Subcutaneous abdominal adipose tissue (tissue), 5 donors: ENCODE data around the gene MAGEA9B.
"Not testable (repeated sequence)": the region's sequence is repeated elsewhere in the genome, so short reads cannot be mapped to it uniquely, and the experiment has no call there.

Experiments used
- H3K27ac ChIP-seq: one replicate; pipeline ENCODE4 v1.7.0; 2013; ENCODE audit warnings: low read depth, mild to moderate bottlenecking, inconsistent platforms, low read length, moderate library complexity
- H3K27me3 ChIP-seq, 5 donors: one replicate each; pipeline ENCODE4 v1.7.0; 2013; ENCODE audit warnings: low read length in 5 of 5, inconsistent platforms in 1 of 5; ENCODE audit not compliant: control insufficient read depth in 5 of 5, insufficient read depth in 4 of 5
- H3K36me3 ChIP-seq, 5 donors: one replicate each; pipeline ENCODE4 v1.7.0; 2013; ENCODE audit warnings: low read length in 5 of 5; ENCODE audit not compliant: control insufficient read depth in 5 of 5, insufficient read depth in 5 of 5
- H3K4me1 ChIP-seq, 5 donors: one replicate each; pipeline ENCODE4 v1.7.0; 2013; ENCODE audit warnings: low read length in 5 of 5, mild to moderate bottlenecking in 3 of 5, moderate library complexity in 1 of 5; ENCODE audit not compliant: control insufficient read depth in 5 of 5, insufficient read depth in 5 of 5
- H3K4me3 ChIP-seq, 5 donors: one replicate each; pipeline ENCODE4 v1.7.0; 2013; ENCODE audit warnings: low read length in 5 of 5, low read depth in 1 of 5
- H3K9ac ChIP-seq, 5 donors: one replicate each; pipeline ENCODE4 v1.7.0; 2013; ENCODE audit warnings: low read length in 5 of 5, mild to moderate bottlenecking in 4 of 5, moderate library complexity in 3 of 5
- H3K9me3 ChIP-seq, 5 donors: one replicate each; pipeline ENCODE4 v1.7.0; 2013; ENCODE audit warnings: low read length in 5 of 5; ENCODE audit not compliant: control insufficient read depth in 5 of 5
- donor health status: healthy.
- donor health status: healthy.
- donor health status: healthy.
- donor health status: healthy.
- donor health status: healthy.

The MAGEA9B gene

DNA sequence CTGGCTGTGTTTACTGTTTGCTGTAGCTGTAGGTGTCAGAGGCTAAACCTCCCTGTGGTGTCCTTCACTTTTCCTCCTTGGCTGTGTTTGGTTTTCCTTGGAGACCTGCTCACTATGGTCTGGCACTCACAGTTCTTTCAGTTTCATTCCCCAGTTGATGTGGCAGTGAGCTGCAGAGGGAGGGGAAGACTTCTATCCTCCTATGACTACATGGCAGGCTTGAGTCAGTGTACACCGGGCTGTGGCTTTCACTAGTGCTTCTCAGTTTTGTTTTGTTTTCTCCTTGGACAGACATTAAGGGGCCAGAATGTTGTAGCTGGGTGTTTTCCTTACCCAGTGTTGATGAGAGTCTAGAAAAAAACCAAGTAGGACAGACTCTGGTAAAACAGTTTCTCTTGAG lies 13.8 kb downstream of the MAGEA9B start:
- H3K4me1 ChIP-seq, result not testable (repeated sequence)

DNA sequence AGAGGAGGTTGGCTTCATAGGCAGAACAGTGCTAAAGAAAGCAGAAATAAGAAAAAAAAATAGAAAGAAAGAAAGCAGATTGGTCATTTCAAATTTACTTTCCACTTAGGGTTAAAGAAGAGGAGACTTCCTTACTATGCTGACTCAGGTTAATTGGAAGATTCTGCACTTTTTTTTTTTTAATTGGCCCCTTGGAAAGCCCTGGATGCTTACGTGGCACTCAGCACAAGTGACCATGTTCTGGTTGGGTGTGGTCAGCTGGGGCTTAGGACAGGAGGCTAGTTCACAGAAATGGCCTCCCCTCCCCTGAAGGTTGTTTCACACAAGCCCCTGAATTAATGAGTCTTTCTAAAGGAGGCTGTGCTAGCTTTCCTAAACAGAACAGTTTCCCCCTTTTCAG lies 14.5 kb downstream of the MAGEA9B start:
- Histone ChIP-seq H3K27ac (no peak overlapping the region), H3K9me3 (no peaks in the 10 kb centered on the region), H3K4me3 (no peak overlapping the region), H3K27me3 (peaks cover 2 to 12% (median 5%) of the 10 kb centered on the region in 5 donors), H3K36me3 (no peaks in the 10 kb centered on the region), H3K9ac (no peak overlapping the region), H3K4me1 (no peaks in the 10 kb centered on the region)

More for the DNA sequence above, 13.8 kb downstream of the MAGEA9B start:
- not testable (repeated sequence) for H3K9ac ChIP-seq, H3K27me3 ChIP-seq, H3K27ac ChIP-seq, H3K4me3 ChIP-seq, H3K36me3 ChIP-seq, H3K9me3 ChIP-seq

DNA sequence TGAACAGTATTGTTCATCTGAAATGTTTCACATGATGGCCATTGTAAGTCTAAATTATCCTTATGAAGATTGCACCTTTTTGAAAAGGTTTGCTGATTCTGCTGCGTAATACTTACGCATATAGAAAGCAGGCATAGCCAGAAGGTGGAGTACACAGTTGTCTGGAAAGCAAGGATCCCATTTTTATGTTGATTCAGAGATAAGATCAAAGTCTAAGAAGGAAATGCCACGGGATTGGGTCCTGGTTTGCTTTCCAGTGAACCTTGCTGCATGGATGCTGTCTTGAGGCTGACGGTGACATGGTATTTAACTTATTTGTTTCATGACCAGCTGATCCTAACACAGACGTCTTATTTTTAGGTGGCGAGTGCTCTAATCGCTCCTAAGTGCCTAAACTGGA lies 15.5 kb downstream of the MAGEA9B start:
- Histone ChIP-seq H3K27ac (no peak overlapping the region), H3K4me1 (peaks cover 0 to 3% (median 0%) of the 10 kb centered on the region in 5 donors), H3K36me3 (no peaks in the 10 kb centered on the region), H3K9ac (no peak overlapping the region), H3K9me3 (no peaks in the 10 kb centered on the region), H3K4me3 (no peak overlapping the region), H3K27me3 (peaks cover 2 to 17% (median 10%) of the 10 kb centered on the region in 5 donors)

DNA sequence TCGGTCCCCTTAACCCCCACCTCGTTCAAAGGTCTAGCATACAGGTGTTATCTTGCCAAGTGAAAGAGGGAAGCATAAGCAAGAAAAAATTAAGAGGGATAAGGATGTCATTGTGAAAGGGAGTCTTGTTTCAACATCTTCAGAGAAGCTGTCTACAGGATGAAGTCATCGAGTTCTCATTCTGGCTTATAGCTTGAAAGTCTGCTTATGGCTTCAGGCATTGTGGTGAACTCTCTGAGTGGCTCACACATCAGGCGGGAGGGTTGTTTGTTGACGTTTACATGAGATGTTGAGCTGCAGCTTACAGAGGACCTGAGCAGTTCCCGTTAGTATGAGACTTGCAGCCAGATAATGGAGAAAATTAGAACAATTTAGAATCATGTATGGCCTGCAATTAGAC lies 16.6 kb downstream of the MAGEA9B start:
- Histone ChIP-seq H3K4me1 (peaks cover 0 to 3% (median 0%) of the 10 kb centered on the region in 5 donors), H3K36me3 (no peaks in the 10 kb centered on the region)

DNA sequence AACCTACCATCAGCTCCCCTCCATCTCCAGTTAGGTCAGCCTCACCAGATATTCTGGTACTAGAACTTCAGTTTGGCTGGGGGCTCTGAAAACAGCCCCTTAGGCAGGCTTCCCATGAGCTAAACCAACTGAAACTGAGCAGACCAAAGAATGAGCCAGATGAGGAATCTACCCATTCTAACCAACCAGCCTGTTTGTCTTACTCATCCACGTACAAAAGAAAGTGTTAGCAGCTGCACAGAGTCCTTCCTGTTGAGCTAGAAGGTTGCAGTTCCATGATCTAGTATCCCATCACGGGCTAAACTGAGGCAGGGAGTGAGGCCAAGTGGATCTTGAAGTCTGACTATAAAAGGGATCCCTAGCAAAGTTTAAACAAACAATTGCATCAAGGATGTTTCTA lies 17.5 kb downstream of the MAGEA9B start:
- peaks cover 2 to 17% (median 10%) of the 10 kb centered on the region in 5 donors for H3K27me3 ChIP-seq
- H3K9ac ChIP-seq, result no peak overlapping the region

More for the DNA sequence above, 16.6 kb downstream of the MAGEA9B start:
- H3K27me3 ChIP-seq, result peaks cover 2 to 17% (median 10%) of the 10 kb centered on the region in 5 donors
- no peak overlapping the region for H3K9ac ChIP-seq
- H3K27ac ChIP-seq, result no peak overlapping the region
- H3K4me3 ChIP-seq, result no peak overlapping the region
- no peaks in the 10 kb centered on the region for H3K9me3 ChIP-seq

DNA sequence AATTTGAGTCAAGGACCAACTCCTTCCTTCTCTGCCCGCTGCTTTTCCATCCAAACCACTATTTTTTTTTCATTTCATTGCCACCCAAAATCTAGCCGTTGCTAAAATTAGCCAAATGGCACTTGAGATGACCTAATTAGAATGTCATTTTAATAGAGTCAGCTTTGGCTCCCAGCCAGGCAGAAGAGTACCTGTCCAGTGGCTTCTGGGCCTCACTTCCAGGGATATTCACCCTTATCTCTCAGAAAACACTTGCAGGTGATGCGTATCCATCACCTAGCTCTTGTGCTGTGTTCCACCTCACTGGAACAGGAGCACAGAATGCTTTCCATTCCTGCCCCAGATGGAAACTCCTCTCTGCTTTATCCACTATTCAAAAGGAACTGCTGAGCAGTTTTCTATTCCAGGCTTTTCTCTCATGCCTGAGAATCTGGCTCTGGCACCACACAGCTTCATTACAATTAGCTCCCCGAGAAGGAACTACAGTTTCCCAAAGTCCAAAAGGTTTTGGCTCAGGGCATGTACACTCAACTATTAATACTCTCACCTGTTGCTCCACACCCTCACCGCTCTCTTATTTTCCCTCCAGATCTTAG lies 18.5 kb downstream of the MAGEA9B start:
- H3K9me3 ChIP-seq, result no peaks in the 10 kb centered on the region
- H3K4me3 ChIP-seq, result no peak overlapping the region
- peaks cover 0 to 3% (median 0%) of the 10 kb centered on the region in 5 donors for H3K4me1 ChIP-seq
- H3K36me3 ChIP-seq, result no peaks in the 10 kb centered on the region
- no peak overlapping the region for H3K9ac ChIP-seq
- no peak overlapping the region for H3K27ac ChIP-seq
- peaks cover 2 to 17% (median 10%) of the 10 kb centered on the region in 5 donors for H3K27me3 ChIP-seq

More for the DNA sequence above, 17.5 kb downstream of the MAGEA9B start:
- no peak overlapping the region for H3K4me3 ChIP-seq
- no peaks in the 10 kb centered on the region for H3K36me3 ChIP-seq
- H3K9me3 ChIP-seq, result no peaks in the 10 kb centered on the region
- H3K27ac ChIP-seq, result no peak overlapping the region
- peaks cover 0 to 3% (median 0%) of the 10 kb centered on the region in 5 donors for H3K4me1 ChIP-seq

DNA sequence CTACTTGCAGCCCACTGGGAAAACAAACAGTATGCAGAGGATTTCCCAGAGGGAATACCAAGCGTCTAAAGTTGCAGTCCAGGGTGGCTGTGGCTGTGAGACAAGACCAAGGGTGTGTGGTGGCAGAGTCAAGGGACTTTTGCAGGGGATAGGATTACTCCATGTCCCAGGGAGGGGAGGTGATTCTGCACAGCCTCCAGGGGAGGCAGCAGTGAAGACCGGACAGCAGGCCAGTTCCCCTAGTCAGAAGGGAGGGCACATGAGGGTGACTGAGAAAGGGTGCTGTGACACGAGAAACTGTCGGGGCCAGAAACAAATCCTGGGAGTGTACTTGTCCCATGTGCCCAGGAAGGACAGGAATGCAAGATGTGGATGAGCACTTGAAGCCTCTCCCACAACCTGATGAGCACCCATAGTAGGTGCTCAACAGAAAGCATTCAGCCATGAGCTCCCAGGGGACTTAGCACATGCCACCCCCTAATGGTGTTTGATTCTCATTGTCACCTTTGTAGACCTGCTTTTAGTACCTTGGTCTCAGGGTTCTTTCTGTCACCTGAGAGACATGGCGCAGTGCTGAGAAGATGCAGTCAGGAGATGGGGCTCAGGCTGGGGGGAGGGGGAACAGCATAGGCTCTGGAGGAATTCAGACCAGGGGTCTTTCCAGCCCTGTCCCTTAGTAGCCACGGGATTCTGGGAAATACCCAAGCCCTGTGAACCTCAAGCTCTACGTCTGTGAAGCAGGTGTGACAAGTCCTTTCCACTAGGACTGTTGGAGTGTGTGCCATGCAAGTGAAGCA lies 19.4 kb downstream of the MAGEA9B start:
- peaks cover 2 to 17% (median 10%) of the 10 kb centered on the region in 5 donors for H3K27me3 ChIP-seq
- H3K36me3 ChIP-seq, result no peaks in the 10 kb centered on the region

DNA sequence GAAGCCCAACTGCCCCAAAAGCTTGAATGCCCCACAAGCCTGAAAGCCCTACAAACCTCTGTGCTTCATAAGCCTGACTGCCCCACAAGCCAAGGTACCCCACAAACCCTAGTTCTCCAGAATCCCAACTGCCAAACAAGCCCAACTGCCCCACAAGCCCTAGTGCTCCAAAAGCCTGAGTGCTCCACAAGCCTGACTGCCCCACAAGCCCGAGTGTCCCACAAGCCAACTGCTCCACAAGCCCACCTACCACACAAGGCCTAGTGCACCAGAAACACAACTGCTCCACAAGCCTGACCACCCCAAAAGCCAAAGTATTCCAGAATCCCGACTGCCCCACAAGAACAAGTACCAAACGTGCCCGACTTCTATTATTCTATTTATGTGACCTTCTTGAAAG lies 23.9 kb downstream of the MAGEA9B start:
- Histone ChIP-seq H3K4me1 (peaks cover 0 to 3% (median 0%) of the 10 kb centered on the region in 5 donors), H3K27me3 (peaks cover 0 to 11% (median 5%) of the 10 kb centered on the region in 5 donors), H3K27ac (no peak overlapping the region), H3K9ac (no peak overlapping the region), H3K9me3 (no peaks in the 10 kb centered on the region), H3K36me3 (no peaks in the 10 kb centered on the region), H3K4me3 (no peak overlapping the region)

More for the DNA sequence above, 19.4 kb downstream of the MAGEA9B start:
- H3K9me3 ChIP-seq, result no peaks in the 10 kb centered on the region
- no peak overlapping the region for H3K9ac ChIP-seq
- H3K4me1 ChIP-seq, result peaks cover 0 to 3% (median 0%) of the 10 kb centered on the region in 5 donors
- no peak overlapping the region for H3K4me3 ChIP-seq
- no peak overlapping the region for H3K27ac ChIP-seq

DNA sequence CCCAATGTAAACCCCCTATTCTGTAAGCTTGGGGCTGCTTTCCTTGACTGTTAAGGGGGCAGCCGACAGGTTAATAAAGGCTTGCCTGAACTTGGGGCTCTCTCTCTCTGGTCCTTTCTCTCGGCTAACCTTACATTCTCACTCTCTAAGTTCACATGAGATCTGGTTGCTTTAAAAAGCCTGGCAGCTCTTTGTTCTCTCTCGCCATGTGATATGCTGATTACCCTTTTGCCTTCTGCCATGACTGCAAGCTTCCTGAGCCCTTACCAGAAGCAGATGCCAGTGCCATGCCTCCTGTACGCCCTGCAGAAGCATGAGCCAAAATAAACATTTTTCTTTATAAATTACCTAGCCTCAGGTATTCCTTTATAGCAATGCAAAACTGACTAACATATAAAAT lies 32.0 kb downstream of the MAGEA9B start:
- not testable (repeated sequence) for H3K36me3 ChIP-seq, H3K4me3 ChIP-seq

DNA sequence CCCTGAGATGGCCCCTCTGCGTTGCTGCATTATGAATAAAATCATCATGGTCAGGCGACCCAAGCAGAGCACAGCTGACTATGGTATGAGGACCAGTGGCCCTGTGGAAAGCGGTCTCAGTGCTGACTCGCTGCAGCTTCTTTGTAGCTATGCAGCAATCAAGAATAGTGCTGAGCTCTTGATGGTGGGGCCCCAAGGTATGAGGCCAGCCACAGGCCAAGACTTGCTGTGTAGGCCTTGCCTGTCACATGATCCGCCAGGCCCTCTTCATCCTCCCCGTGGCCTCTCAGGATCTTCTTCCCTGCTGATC lies 35.4 kb downstream of the MAGEA9B start:
- not testable (repeated sequence) for H3K4me3 ChIP-seq, H3K36me3 ChIP-seq, H3K9ac ChIP-seq, H3K4me1 ChIP-seq, H3K27me3 ChIP-seq, H3K9me3 ChIP-seq, H3K27ac ChIP-seq

More for the DNA sequence above, 32.0 kb downstream of the MAGEA9B start:
- not testable (repeated sequence) for H3K4me1 ChIP-seq, H3K9ac ChIP-seq, H3K27me3 ChIP-seq, H3K27ac ChIP-seq, H3K9me3 ChIP-seq
